Fibroblast of the aortic adventitia (primary cell): ENCODE data around the gene KCTD6. TPM values are rescaled to one million over a fixed set of nuclear protein-coding genes. Genes with fewer than 3 reads are reported as not detected.
A peak's percentile ranks its signal among the peaks of the same experiment; 100 is the strongest.

Experiments
- DNase-seq: peaks from one replicate; pipeline ENCODE4 v3.0.0-alpha.2; 2010; ENCODE audit warnings: low read depth
- H3K4me3 ChIP-seq: 2 replicates; pipeline ENCODE4 v1.5.1; 2011; ENCODE audit warnings: low read depth, mild to moderate bottlenecking, control low read depth, low read length, moderate library complexity
- total RNA-seq: library from RNA; depleted of rRNA; stranded (reverse); fragments of >200 nt; gene quantifications from 2 replicates; pipeline ENCODE4 v1.2.3, GENCODE V29; 2012; ENCODE audit warnings: low replicate concordance
- TF ChIP-seq, protein P1 (sequence below): IDR thresholded peaks from 2 replicates; pipeline ENCODE4 v1.5.1; 2011; ENCODE audit warnings: mild to moderate bottlenecking, low read length, control low read depth, inconsistent platforms; ENCODE audit not compliant: insufficient read depth

Gene KCTD6
- total RNA-seq, 1 donor, result 17.9 TPM

DNA sequence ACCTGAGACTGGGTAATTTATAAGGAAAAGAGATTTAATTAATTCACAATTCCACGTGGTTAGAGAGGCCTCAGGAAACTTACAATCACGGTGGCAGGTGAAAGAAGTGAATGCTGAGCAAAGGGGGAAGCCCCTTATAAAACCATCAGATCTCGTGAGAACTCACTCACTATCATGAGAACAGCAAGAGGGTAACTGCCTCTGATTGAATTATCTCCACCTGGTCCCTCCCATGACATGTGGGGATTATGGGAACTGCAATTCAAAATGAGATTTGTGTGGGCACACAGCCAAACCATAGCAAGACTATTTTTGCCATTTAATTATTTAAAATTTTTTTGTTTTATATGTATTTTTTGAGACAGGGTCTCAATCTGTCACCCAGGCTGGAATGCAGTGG is 27.0 kb upstream of the KCTD6 start:
- no peak overlapping the region for H3K4me3 ChIP-seq
- no peak for DNase-seq
- TF ChIP-seq, protein P1, sequence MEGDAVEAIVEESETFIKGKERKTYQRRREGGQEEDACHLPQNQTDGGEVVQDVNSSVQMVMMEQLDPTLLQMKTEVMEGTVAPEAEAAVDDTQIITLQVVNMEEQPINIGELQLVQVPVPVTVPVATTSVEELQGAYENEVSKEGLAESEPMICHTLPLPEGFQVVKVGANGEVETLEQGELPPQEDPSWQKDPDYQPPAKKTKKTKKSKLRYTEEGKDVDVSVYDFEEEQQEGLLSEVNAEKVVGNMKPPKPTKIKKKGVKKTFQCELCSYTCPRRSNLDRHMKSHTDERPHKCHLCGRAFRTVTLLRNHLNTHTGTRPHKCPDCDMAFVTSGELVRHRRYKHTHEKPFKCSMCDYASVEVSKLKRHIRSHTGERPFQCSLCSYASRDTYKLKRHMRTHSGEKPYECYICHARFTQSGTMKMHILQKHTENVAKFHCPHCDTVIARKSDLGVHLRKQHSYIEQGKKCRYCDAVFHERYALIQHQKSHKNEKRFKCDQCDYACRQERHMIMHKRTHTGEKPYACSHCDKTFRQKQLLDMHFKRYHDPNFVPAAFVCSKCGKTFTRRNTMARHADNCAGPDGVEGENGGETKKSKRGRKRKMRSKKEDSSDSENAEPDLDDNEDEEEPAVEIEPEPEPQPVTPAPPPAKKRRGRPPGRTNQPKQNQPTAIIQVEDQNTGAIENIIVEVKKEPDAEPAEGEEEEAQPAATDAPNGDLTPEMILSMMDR, result peak; percentile 5

DNA sequence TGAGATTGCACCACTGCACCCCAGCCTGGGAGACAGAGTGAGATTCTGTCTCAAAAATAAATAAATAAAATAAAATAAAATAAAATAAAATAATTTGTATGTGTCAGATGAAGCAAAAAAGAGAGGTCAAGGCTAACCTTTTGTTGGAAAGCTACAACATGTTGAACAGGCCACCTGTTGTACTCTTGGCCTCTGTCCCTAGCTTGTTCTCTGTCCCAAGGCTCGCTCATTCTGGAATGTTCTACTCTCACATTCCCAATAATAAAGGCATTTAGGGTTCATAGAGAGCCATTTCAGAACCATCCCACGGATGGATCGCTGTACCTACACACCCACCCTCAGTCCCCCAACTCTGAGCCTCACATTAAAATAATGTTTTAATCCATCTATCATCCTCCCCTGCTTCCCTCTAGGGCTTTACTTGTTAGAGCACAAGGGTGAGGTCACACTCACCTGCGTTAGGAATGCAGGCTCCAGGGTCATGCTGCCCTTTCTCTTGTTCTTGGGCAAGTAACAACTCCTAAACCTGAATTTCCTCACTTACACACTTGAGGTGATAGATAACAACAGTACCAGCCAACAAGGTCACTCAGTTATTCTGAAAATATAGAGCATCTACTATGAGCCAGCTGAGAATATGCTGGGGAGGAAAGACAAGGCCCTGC is 24.9 kb upstream of the KCTD6 start:
- H3K4me3 ChIP-seq, result no peak overlapping the region
- TF ChIP-seq, protein P1, result no peak

DNA sequence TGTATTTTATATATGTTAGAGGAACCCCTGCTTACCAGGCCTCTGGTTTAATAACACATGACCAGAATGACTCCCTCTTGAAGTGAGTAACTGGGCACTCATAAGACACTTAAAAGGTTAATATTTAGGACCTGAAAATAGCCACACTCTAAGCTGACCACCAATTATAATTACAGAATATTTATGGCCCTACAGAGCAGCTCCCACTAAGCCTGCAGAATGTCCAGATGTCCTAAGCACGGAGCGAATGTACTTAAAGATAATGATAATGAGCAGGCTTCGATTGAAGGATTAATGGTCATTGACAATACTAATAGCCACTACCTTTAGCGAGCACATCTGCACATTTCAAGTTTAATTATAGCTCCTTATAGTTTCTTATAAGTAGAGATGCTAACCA is 22.8 kb upstream of the KCTD6 start:
- TF ChIP-seq, protein P1, result no peak
- no peak for DNase-seq
- H3K4me3 ChIP-seq, result no peak overlapping the region

More for the DNA sequence above, 24.9 kb upstream of the KCTD6 start:
- DNase-seq, result no peak

DNA sequence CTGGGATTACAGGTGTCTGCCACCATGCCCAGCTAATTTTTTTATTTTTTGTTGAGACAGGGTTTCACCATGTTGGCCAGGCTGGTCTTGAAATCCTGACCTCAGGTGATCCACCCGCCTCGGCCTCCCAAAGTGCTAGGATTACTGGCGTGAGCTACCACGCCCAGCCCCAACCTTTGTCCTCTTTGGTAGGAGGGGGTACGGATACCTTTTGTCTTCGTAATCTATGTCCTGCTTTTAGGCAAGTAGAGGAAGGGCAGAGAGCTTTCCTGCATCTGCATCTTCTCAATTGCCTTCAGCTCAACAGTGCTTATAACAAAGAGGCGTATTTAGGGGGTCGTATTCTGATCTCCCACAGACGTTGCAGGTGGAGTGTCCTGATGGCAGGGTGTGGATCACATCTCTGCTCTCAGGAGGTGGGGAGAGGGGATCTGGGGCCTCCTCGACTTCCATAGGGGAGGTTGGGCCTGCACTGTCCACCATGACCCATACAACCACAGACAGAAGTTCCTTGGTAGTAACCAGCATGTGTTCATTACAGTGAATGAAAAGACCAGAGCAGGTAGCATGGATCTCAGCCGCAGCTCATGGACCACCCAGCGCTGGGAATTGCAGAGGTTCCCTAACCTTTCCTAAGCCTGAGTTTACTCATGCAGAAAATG is 21.4 kb upstream of the KCTD6 start:
- TF ChIP-seq, protein P1, result no peak
- no peak overlapping the region for H3K4me3 ChIP-seq
- no peak for DNase-seq

DNA sequence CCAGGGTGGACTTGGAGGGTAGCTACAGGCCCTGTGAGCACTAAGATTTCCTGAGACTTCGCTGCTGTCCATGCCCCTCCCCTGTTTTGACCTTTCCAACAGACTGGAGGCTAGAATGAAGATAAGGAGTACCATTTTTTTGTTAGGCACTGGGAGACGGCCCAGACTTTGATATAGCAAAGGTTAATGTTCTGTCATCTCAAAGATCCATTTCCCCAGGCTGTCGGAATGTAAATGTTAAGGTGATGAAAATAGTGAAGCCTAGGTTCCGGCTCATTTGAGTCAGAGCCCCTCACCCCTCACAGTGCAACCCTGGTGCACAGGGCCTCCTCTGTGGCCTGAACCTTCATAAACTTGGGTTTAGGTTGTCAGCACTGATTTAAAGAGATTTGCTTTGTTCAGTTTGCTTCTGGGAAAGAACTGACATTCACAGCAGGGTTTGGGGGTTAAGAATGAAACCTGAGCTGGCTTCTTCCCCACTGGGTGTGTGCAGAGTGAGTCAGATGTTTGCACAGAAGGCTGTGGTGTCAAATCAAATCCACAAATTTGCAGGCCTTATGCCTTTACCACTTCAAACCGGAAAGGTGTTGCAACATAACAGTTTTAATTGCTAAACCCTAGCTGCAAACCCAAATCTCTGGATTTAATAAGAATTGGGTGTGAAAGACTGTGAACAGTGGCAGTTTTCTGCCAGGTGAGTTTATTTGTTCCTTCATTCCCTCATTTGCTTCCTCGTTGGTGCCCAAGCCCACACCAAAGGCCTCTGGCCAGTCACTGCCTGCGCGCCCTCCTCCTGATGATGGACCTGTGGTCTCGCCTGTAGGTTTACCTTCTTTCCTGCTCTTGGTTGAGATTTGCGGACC is 20.6 kb upstream of the KCTD6 start:
- TF ChIP-seq, protein P1, result no peak
- no peak overlapping the region for H3K4me3 ChIP-seq
- peak; percentile 85 for DNase-seq

DNA sequence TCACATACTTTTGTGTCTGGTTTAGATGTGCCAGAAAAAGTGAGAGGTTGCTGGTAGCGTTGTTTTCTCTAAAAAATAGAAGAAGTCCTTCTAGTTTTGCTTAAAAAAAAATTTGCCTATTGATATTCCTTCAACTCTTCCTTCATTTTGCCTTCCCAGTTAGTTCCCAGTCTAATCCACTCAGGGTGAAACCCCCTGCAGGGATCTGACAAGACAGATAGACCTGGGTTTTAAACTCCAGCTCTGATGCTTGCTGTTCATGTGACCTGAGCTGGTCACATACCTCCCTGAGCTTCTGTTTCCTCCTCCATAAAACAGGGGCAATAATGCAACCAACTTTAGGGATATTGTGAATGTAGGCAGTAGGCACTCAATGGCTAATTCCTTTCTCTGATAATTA is 18.6 kb upstream of the KCTD6 start:
- no peak overlapping the region for H3K4me3 ChIP-seq
- no peak for DNase-seq
- TF ChIP-seq, protein P1, result no peak
